HFFc6 (cell line): ENCODE results near the gene WDR90. TPM values are rescaled to one million over a fixed set of nuclear protein-coding genes. Genes with fewer than 3 reads are reported as not detected.
A peak's percentile ranks its signal among the peaks of the same experiment; 100 is the strongest.

Source experiments
- DNase-seq: peaks from one replicate; pipeline ENCODE4 v3.0.0-alpha.2; 2018
- H3K27ac Mint-ChIP-seq: 2 replicates; pipeline ENCODE4 v1.8.0; 2020; ENCODE audit warnings: mild to moderate bottlenecking, mixed read lengths
- H3K27me3 Mint-ChIP-seq: 2 replicates; pipeline ENCODE4 v1.8.0; 2021; ENCODE audit warnings: mild to moderate bottlenecking, moderate library complexity, mixed read lengths; ENCODE audit not compliant: insufficient read depth
- H3K36me3 Mint-ChIP-seq: 2 replicates; pipeline ENCODE4 v1.8.0; 2021; ENCODE audit warnings: low read depth, mixed read lengths
- H3K4me1 Mint-ChIP-seq: 2 replicates; pipeline ENCODE4 v1.8.0; 2020; ENCODE audit warnings: low read depth, mixed read lengths
- H3K4me3 Mint-ChIP-seq: 2 replicates; pipeline ENCODE4 v1.8.0; 2020; ENCODE audit warnings: mild to moderate bottlenecking, moderate library complexity, mixed read lengths
- H3K9me3 Mint-ChIP-seq: 2 replicates; pipeline ENCODE4 v1.8.0; 2020; ENCODE audit warnings: mild to moderate bottlenecking, mixed read lengths
- CTCF ChIP-seq: fragments of 200-600 bp; sonication (generic); IDR thresholded peaks from 2 replicates; pipeline ENCODE4 v1.5.0; 2021; ENCODE audit warnings: antibody characterized with exemption, mild to moderate bottlenecking
- total RNA-seq, 6 experiments: library from RNA; stranded (reverse); fragmentation: NEBNext Ultra II Directional; extraction: Animal tissue kit (Norgen Biotek cat#: 25700); gene quantifications; 2 replicates in 1 of 6; 3 replicates in 5 of 6; pipeline ENCODE4 v1.2.3, GENCODE V29; 2021

WDR90 gene
- total RNA-seq, 6 experiments from 2014 or later, result 11.6 to 19.0 (median 17.7) TPM

GRCh38 chr16:627454-628239 lies 21.5 kb upstream of the WDR90 start:
- H3K4me3 Mint-ChIP-seq, result no peak overlapping the region
- peaks cover 29% of the 10 kb centered on the region for H3K4me1 Mint-ChIP-seq
- no peaks in the 10 kb centered on the region for H3K9me3 Mint-ChIP-seq
- no peak for DNase-seq
- H3K27ac Mint-ChIP-seq, result peak overlapping the region; percentile 99
- H3K27me3 Mint-ChIP-seq, result peaks cover 1% of the 10 kb centered on the region
- H3K36me3 Mint-ChIP-seq, result peaks cover 6% of the 10 kb centered on the region; the same call in 1 of the 2 replicates
- TF ChIP-seq CTCF, result no peak

GRCh38 chr16:628321-629061 lies 20.7 kb upstream of the WDR90 start:
- TF ChIP-seq CTCF, result no peak
- H3K4me1 Mint-ChIP-seq, result peaks cover 23% of the 10 kb centered on the region
- H3K4me3 Mint-ChIP-seq, result no peak overlapping the region
- no peak overlapping the region for H3K27ac Mint-ChIP-seq
- no peaks in the 10 kb centered on the region; the same call in none of the 2 replicates for H3K27me3 Mint-ChIP-seq
- no peaks in the 10 kb centered on the region for H3K9me3 Mint-ChIP-seq
- DNase-seq, result no peak
- peaks cover 6% of the 10 kb centered on the region; the same call in 1 of the 2 replicates for H3K36me3 Mint-ChIP-seq

- no peaks in the 10 kb centered on the region; the same call in 1 of the 2 replicates for H3K27me3 Mint-ChIP-seq
- no peak overlapping the region for H3K27ac Mint-ChIP-seq
- TF ChIP-seq CTCF, result no peak
- peaks cover 16% of the 10 kb centered on the region for H3K4me1 Mint-ChIP-seq
- no peaks in the 10 kb centered on the region for H3K9me3 Mint-ChIP-seq
- peaks cover 6% of the 10 kb centered on the region; the same call in 1 of the 2 replicates for H3K36me3 Mint-ChIP-seq
- DNase-seq, result no peak
- no peak overlapping the region; the same call in 1 of the 2 replicates for H3K4me3 Mint-ChIP-seq
Measured at GRCh38 chr16:629185-629832, 19.9 kb upstream of the WDR90 start.

GRCh38 chr16:629833-630248 lies 19.3 kb upstream of the WDR90 start:
- no peak for DNase-seq
- Mint-ChIP-seq H3K4me3 (no peak overlapping the region), H3K4me1 (peaks cover 12% of the 10 kb centered on the region), H3K27ac (no peak overlapping the region), H3K27me3 (no peaks in the 10 kb centered on the region; the same call in 1 of the 2 replicates), H3K36me3 (peaks cover 6% of the 10 kb centered on the region; the same call in 1 of the 2 replicates), H3K9me3 (no peaks in the 10 kb centered on the region)
- no peak for TF ChIP-seq CTCF

- Mint-ChIP-seq H3K9me3 (no peaks in the 10 kb centered on the region), H3K4me3 (no peak overlapping the region), H3K27me3 (no peaks in the 10 kb centered on the region; the same call in 1 of the 2 replicates), H3K4me1 (peaks cover 12% of the 10 kb centered on the region), H3K27ac (no peak overlapping the region), H3K36me3 (peaks cover 6% of the 10 kb centered on the region; the same call in 1 of the 2 replicates)
- no peak for DNase-seq
- no peak for TF ChIP-seq CTCF
Measured at GRCh38 chr16:630249-630814, 18.8 kb upstream of the WDR90 start.
